ENCODE measurements around the gene GET4. TPM values are rescaled to one million over a fixed set of nuclear protein-coding genes. Genes with fewer than 3 reads are reported as not detected.
A peak's percentile ranks its signal among the peaks of the same experiment; 100 is the strongest.

GET4 gene
- polyA plus RNA-seq, 1 donor (not counting 4 experiments of a cell fraction or from before 2014, with no cell fraction given) = 21.1 TPM

DNA sequence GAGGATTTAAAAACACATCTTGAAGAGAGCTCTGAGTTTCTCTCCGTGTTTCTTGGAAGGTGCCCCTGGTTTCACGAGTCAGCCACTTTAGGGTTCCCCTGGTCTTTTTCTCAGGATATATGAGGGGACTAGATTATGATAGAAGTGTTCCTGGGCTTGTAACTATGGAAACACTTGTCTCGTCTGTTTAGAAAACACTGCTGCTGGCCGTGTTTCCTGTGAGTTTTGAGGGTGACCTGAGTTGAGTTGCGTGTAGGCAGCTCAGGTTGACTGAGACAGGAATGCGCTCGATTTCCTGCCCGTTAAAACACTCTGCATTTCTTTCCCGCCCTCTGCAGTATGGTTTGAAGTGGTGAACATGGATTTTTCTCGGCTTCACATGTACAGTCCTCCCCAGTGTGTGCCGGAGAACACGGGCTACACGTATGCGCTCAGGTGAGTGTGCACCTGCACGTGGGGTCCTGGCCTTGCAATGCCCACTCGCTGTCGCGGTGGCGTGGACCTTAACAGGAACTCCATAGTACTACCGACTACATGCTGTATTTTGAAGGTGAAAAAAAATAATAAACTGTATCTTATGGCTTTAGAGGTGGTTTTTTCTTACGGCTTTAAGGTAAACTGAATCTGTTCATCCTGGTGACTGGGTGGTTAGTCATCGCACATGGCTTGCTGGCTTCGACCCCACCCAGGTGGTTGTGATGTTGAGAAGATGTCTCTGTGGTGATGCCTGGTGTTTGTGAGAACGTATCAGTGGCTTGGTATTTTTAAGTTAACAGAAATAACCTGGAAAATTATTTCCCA is 44.0 kb upstream of the GET4 start, which contains the start of gene SUN1:
SUN1 (plus strand) TSS at position 310 of the 801 bp plus-strand sequence; CDS start at position 359, 49 bp downstream.
- H3K4me1 ChIP-seq (ENCODE audit: control insufficient read depth, extremely low read depth, insufficient read depth, low read length) = peaks cover 69% of the 10 kb centered on the region
- no peak for TF ChIP-seq EZH2 (IDR thresholded peaks at IDR 0.05; ENCODE audit: low read length)
- TF ChIP-seq, protein P1, sequence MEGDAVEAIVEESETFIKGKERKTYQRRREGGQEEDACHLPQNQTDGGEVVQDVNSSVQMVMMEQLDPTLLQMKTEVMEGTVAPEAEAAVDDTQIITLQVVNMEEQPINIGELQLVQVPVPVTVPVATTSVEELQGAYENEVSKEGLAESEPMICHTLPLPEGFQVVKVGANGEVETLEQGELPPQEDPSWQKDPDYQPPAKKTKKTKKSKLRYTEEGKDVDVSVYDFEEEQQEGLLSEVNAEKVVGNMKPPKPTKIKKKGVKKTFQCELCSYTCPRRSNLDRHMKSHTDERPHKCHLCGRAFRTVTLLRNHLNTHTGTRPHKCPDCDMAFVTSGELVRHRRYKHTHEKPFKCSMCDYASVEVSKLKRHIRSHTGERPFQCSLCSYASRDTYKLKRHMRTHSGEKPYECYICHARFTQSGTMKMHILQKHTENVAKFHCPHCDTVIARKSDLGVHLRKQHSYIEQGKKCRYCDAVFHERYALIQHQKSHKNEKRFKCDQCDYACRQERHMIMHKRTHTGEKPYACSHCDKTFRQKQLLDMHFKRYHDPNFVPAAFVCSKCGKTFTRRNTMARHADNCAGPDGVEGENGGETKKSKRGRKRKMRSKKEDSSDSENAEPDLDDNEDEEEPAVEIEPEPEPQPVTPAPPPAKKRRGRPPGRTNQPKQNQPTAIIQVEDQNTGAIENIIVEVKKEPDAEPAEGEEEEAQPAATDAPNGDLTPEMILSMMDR (optimal IDR thresholded peaks at IDR 0.05 in 1 of 3, IDR thresholded peaks at IDR 0.05 in 1 of 3, conservative IDR thresholded peaks at IDR 0.05 in 1 of 3; ENCODE audit: extremely low read depth in 1 of 3, insufficient read depth in 2 of 3, low read length in 3 of 3) = no peak
- peaks cover 0 to 10% of the 10 kb centered on the region in 2 experiments for H3K36me3 ChIP-seq (ENCODE audit: control insufficient read depth in 2 of 2, extremely low read depth in 1 of 2, insufficient read depth in 2 of 2, low read length in 2 of 2)
- no peaks in the 10 kb centered on the region for H3K27me3 ChIP-seq (ENCODE audit: control insufficient read depth, extremely low read depth, insufficient read depth, low read length)
- peak within 1 kb of the TSS; percentile 100 for H3K27ac ChIP-seq (ENCODE audit: control insufficient read depth, insufficient read depth, low read length)
- no peaks in the 10 kb centered on the region for H4K20me1 ChIP-seq (ENCODE audit: control insufficient read depth, extremely low read depth, insufficient read depth, low read length)
- peak within 1 kb of the TSS; percentile 97 for H3K9ac ChIP-seq (ENCODE audit: control insufficient read depth, extremely low read depth, insufficient read depth, low read length)
- peak within 1 kb of the TSS in 2 of 3 experiments; percentile 54 to 67 for H3K4me3 ChIP-seq (ENCODE audit: control insufficient read depth in 2 of 3, extremely low read depth in 1 of 3, insufficient read depth in 2 of 3, low read depth in 1 of 3, low read length in 3 of 3)
- H2AFZ ChIP-seq (ENCODE audit: control insufficient read depth, low read length) = no peak within 1 kb of the TSS
- no peaks in the 10 kb centered on the region for H3K9me3 ChIP-seq (ENCODE audit: control insufficient read depth, low read depth, low read length)
- DNase-seq (ENCODE audit: low read depth, low spot score) = peak; percentile 95
- H3K4me2 ChIP-seq (ENCODE audit: control insufficient read depth, extremely low read depth, insufficient read depth, low read depth, low read length) = peak within 1 kb of the TSS; percentile 81
- FAIRE-seq = peak; percentile 81
- dilution Hi-C loops (cut with MboI; ENCODE audit: extremely low pct_ligation_motif_present, low sequenced_read_pairs) = no loop called here
- no peaks in the 10 kb centered on the region for H3K9me1 ChIP-seq (ENCODE audit: control insufficient read depth, extremely low read depth, insufficient read depth, low read length)
- H3K79me2 ChIP-seq (ENCODE audit: control insufficient read depth, insufficient read depth, low read length) = peaks cover 54% of the 10 kb centered on the region

DNA sequence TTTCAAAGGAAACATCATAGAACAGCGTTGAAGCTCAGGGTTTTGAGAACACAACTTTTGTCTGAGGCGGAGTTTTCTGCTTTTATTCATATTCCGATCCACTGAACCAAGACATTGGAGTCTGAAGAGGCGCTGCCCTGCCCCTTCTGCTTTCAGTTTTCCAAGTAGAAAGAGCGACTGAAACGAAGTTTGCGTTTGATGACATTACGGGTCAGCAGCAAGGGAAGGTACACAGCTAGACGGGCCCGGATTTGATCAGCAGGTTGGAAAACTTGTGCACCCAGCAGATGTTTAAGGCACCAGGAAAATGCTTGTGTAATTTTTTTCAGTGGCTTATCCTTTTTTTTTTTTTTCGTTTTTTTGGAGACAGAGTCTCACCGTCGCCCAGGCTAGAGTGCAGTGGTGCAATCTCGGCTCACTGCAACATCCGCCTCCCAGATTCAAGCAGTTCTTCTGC is 43.4 kb upstream of the GET4 start:
- TF ChIP-seq EZH2 (IDR thresholded peaks at IDR 0.05; ENCODE audit: low read length) = no peak
- TF ChIP-seq, protein P1 (optimal IDR thresholded peaks at IDR 0.05 in 1 of 3, IDR thresholded peaks at IDR 0.05 in 1 of 3, conservative IDR thresholded peaks at IDR 0.05 in 1 of 3; ENCODE audit: extremely low read depth in 1 of 3, insufficient read depth in 2 of 3, low read length in 3 of 3) = no peak
- Histone ChIP-seq H3K9me3 (ENCODE audit: control insufficient read depth, low read depth, low read length) (no peaks in the 10 kb centered on the region), H3K4me3 (ENCODE audit: control insufficient read depth in 2 of 3, extremely low read depth in 1 of 3, insufficient read depth in 2 of 3, low read depth in 1 of 3, low read length in 3 of 3) (peak overlapping the region in 2 of 3 experiments; percentile 34 to 67), H3K9me1 (ENCODE audit: control insufficient read depth, extremely low read depth, insufficient read depth, low read length) (no peaks in the 10 kb centered on the region), H3K27ac (ENCODE audit: control insufficient read depth, insufficient read depth, low read length) (peak overlapping the region; percentile 100), H3K9ac (ENCODE audit: control insufficient read depth, extremely low read depth, insufficient read depth, low read length) (peak overlapping the region; percentile 97), H3K79me2 (ENCODE audit: control insufficient read depth, insufficient read depth, low read length) (peaks cover 55% of the 10 kb centered on the region), H3K4me2 (ENCODE audit: control insufficient read depth, extremely low read depth, insufficient read depth, low read depth, low read length) (peak overlapping the region; percentile 81), H3K4me1 (ENCODE audit: control insufficient read depth, extremely low read depth, insufficient read depth, low read length) (peaks cover 71% of the 10 kb centered on the region), H3K27me3 (ENCODE audit: control insufficient read depth, extremely low read depth, insufficient read depth, low read length) (no peaks in the 10 kb centered on the region), H3K36me3 (ENCODE audit: control insufficient read depth in 2 of 2, extremely low read depth in 1 of 2, insufficient read depth in 2 of 2, low read length in 2 of 2) (peaks cover 0 to 10% of the 10 kb centered on the region in 2 experiments), H2AFZ (ENCODE audit: control insufficient read depth, low read length) (no peak overlapping the region), H4K20me1 (ENCODE audit: control insufficient read depth, extremely low read depth, insufficient read depth, low read length) (no peaks in the 10 kb centered on the region)
- no peak for DNase-seq (ENCODE audit: low read depth, low spot score)
- FAIRE-seq = no peak
- dilution Hi-C loops (cut with MboI; ENCODE audit: extremely low pct_ligation_motif_present, low sequenced_read_pairs) = no loop called here
